H1 (cell line): ENCODE data around the gene RPL39L. TPM values are rescaled to one million over a fixed set of nuclear protein-coding genes. Genes with fewer than 3 reads are reported as not detected.

Experiments used
- CTCF ChIA-PET: fragments of 300-600 bp; sonication (Branson Sonifier 250); formaldehyde crosslinking; loops from one replicate; lab custom pipeline; 2021; ENCODE audit not compliant: partially characterized antibody; lab: Charles Lee
- POLR2A ChIA-PET: fragments of 300-600 bp; sonication (Branson Sonifier 250); formaldehyde crosslinking; loops from one replicate; lab custom pipeline; 2021; ENCODE audit warnings: inconsistent platforms; ENCODE audit not compliant: partially characterized antibody; lab: Charles Lee
- DNase-seq, 2 experiments: peaks; one replicate each; pipeline versions ENCODE4 v3.0.0 to v3.0.0-alpha.2; 2010 to 2022; ENCODE audit warnings: low spot score in 2 of 2, low read depth in 1 of 2, mixed read lengths in 1 of 2
- FAIRE-seq: peaks from 2 replicates; lab custom pipeline; 2011; peaks lifted over from hg19 to GRCh38; lab: Jason Lieb, UNC
- H2AFZ ChIP-seq: 2 replicates; pipeline ENCODE4 v1.8.1; 2012; ENCODE audit warnings: low read length, inconsistent platforms
- H2AK5ac ChIP-seq: 2 replicates; pipeline ENCODE4 v1.6.1; 2013; ENCODE audit warnings: low read depth, low read length
- H2BK120ac ChIP-seq: replicated peaks from 2 replicates; pipeline ENCODE3; 2013; ENCODE audit warnings: low read depth, low read length, inconsistent platforms
- H2BK12ac ChIP-seq: 2 replicates; pipeline ENCODE4 v1.6.1; 2013; ENCODE audit warnings: low read depth, low read length
- H2BK15ac ChIP-seq: 2 replicates; pipeline ENCODE4 v1.6.1; 2013; ENCODE audit warnings: low read length
- H2BK20ac ChIP-seq: 2 replicates; pipeline ENCODE4 v1.6.1; 2013; ENCODE audit warnings: low read length
- H2BK5ac ChIP-seq: 2 replicates; pipeline ENCODE4 v1.6.1; 2013; ENCODE audit warnings: low read depth, low read length
- H3K14ac ChIP-seq: 2 replicates; pipeline ENCODE4 v1.6.1; 2013; ENCODE audit warnings: inconsistent platforms; ENCODE audit not compliant: insufficient read length
- H3K18ac ChIP-seq: 2 replicates; pipeline ENCODE4 v1.6.1; 2013; ENCODE audit warnings: low read length; ENCODE audit errors: extremely low read depth
- H3K23ac ChIP-seq: 2 replicates; pipeline ENCODE4 v1.6.1; 2013; ENCODE audit warnings: inconsistent platforms; ENCODE audit not compliant: insufficient read length
- H3K23me2 ChIP-seq: 2 replicates; pipeline ENCODE4 v1.6.1; 2013; ENCODE audit warnings: low read depth, low read length
- H3K27ac ChIP-seq: 2 replicates; pipeline ENCODE4 v1.6.1; 2011; ENCODE audit warnings: low read depth, low read length, inconsistent platforms
- H3K27me3 ChIP-seq, 4 experiments: replicated peaks in 1 of 4; 1 replicate in 1 of 4; 2 replicates in 3 of 4; pipeline versions ENCODE4 v1.6.1 to v1.8.1; 2011 to 2013; ENCODE audit warnings: low read length in 3 of 4, mild to moderate bottlenecking in 3 of 4, inconsistent platforms in 2 of 4, mixed read lengths in 2 of 4, moderate library complexity in 1 of 4; ENCODE audit not compliant: control insufficient read depth in 3 of 4, insufficient read depth in 3 of 4; ENCODE audit errors: extremely low read depth in 1 of 4
- H3K36me3 ChIP-seq, 4 experiments: 2 replicates each; pipeline versions ENCODE4 v1.6.1 to v1.8.1; 2011 to 2013; ENCODE audit warnings: mild to moderate bottlenecking in 4 of 4, low read length in 3 of 4, moderate library complexity in 2 of 4, control low read depth in 1 of 4, inconsistent platforms in 1 of 4; ENCODE audit not compliant: insufficient read depth in 4 of 4, control insufficient read depth in 2 of 4
- H3K4ac ChIP-seq: replicated peaks from 2 replicates; pipeline ENCODE3; 2013; ENCODE audit warnings: low read length, low read depth, mixed read lengths, inconsistent platforms; ENCODE audit not compliant: insufficient read length
- H3K4me1 ChIP-seq, 4 experiments: replicated peaks in 1 of 4; 1 replicate in 1 of 4; 2 replicates in 3 of 4; pipeline versions ENCODE4 v1.6.1 to v1.8.1; 2011 to 2013; ENCODE audit warnings: low read length in 3 of 4, inconsistent platforms in 2 of 4, mixed read lengths in 1 of 4; ENCODE audit not compliant: insufficient read depth in 4 of 4, control insufficient read depth in 3 of 4
- H3K4me2 ChIP-seq, 2 experiments: 2 replicates each; pipeline versions ENCODE4 v1.6.1 to v1.8.1; 2011 to 2013; ENCODE audit warnings: low read depth in 2 of 2, low read length in 2 of 2, control low read depth in 1 of 2, inconsistent platforms in 1 of 2, mild to moderate bottlenecking in 1 of 2; ENCODE audit not compliant: insufficient read depth in 1 of 2
- H3K4me3 ChIP-seq, 4 experiments: fragments of 200-600, 300-600 bp in 1 of 4; sonication (generic), shearing (Covaris generic), sonication (Bioruptor Twin) in 1 of 4; 2 replicates each; pipeline versions ENCODE4 v1.5.1 to v1.8.1; 2011 to 2016; ENCODE audit warnings: low read length in 4 of 4, low read depth in 3 of 4, control low read depth in 2 of 4, inconsistent platforms in 2 of 4, mild to moderate bottlenecking in 2 of 4, mixed read lengths in 1 of 4, moderate library complexity in 1 of 4; ENCODE audit not compliant: insufficient read depth in 2 of 4; ENCODE audit errors: extremely low read depth in 1 of 4
- H3K56ac ChIP-seq: replicated peaks from 2 replicates; pipeline ENCODE3; 2013; ENCODE audit warnings: low read depth, mild to moderate bottlenecking, mixed read lengths, low read length, inconsistent platforms; ENCODE audit not compliant: insufficient read length
- H3K79me1 ChIP-seq: 2 replicates; pipeline ENCODE4 v1.6.1; 2013; ENCODE audit warnings: low read depth, low read length, control low read depth
- H3K79me2 ChIP-seq, 2 experiments: 2 replicates each; pipeline versions ENCODE4 v1.6.1 to v1.8.1; 2012 to 2013; ENCODE audit warnings: low read length in 2 of 2, mild to moderate bottlenecking in 2 of 2, inconsistent platforms in 1 of 2; ENCODE audit not compliant: insufficient read depth in 2 of 2, control insufficient read depth in 1 of 2
- H3K9ac ChIP-seq, 4 experiments: replicated peaks in 1 of 4; 1 replicate in 1 of 4; 2 replicates in 3 of 4; pipeline versions ENCODE4 v1.6.1 to v1.8.1; 2011 to 2013; ENCODE audit warnings: low read depth in 3 of 4, low read length in 3 of 4, control low read depth in 2 of 4, mild to moderate bottlenecking in 2 of 4, moderate library complexity in 2 of 4, inconsistent platforms in 1 of 4; ENCODE audit errors: extremely low read depth in 1 of 4
- H3K9me3 ChIP-seq, 2 experiments: 2 replicates each; pipeline versions ENCODE4 v1.6.1 to v1.8.1; 2012 to 2013; ENCODE audit warnings: mild to moderate bottlenecking in 2 of 2, moderate library complexity in 2 of 2, control low read depth in 1 of 2, inconsistent platforms in 1 of 2, low read depth in 1 of 2, low read length in 1 of 2, mixed read lengths in 1 of 2; ENCODE audit not compliant: insufficient read depth in 2 of 2
- H4K20me1 ChIP-seq, 2 experiments: replicated peaks in 1 of 2; 2 replicates each; pipeline versions ENCODE3 to v1.8.1; 2011 to 2013; ENCODE audit warnings: inconsistent platforms in 2 of 2, low read length in 2 of 2, mild to moderate bottlenecking in 1 of 2; ENCODE audit not compliant: insufficient read depth in 2 of 2, control insufficient read depth in 1 of 2
- H4K5ac ChIP-seq: 2 replicates; pipeline ENCODE4 v1.6.1; 2013; ENCODE audit warnings: low read length, low read depth, mixed read lengths, inconsistent platforms; ENCODE audit not compliant: insufficient read length
- H4K8ac ChIP-seq: 2 replicates; pipeline ENCODE4 v1.8.0; 2013; ENCODE audit warnings: mild to moderate bottlenecking, moderate library complexity, low read length, inconsistent platforms; ENCODE audit not compliant: insufficient read depth; ENCODE audit errors: extremely low read depth
- H4K91ac ChIP-seq: replicated peaks from 2 replicates; pipeline ENCODE3; 2013; ENCODE audit warnings: low read length, mixed read lengths, inconsistent platforms; ENCODE audit not compliant: insufficient read length
- CHD2 ChIP-seq: IDR thresholded peaks from 2 replicates; pipeline ENCODE4 v1.6.1; 2012; ENCODE audit warnings: low read length, improper control_type of control experiment
- HDAC2 ChIP-seq, 2 experiments: fragments of 300-600 bp in 1 of 2; sonication (generic) in 1 of 2; IDR thresholded peaks; 2 replicates each; pipeline ENCODE4 v1.6.1; 2011 to 2012; ENCODE audit warnings: low read depth in 2 of 2, low read length in 2 of 2, mild to moderate bottlenecking in 2 of 2, moderate library complexity in 2 of 2, borderline replicate concordance in 1 of 2, inconsistent platforms in 1 of 2
- KDM5A ChIP-seq: fragments of 200-600 bp; IDR thresholded peaks from 2 replicates; pipeline ENCODE4 v1.7.1; 2012; ENCODE audit warnings: mild to moderate bottlenecking, low read length, inconsistent platforms, mixed read lengths
- MAX ChIP-seq: IDR thresholded peaks from 2 replicates; pipeline ENCODE4 v1.6.1; 2012; ENCODE audit warnings: inconsistent platforms
- NANOG ChIP-seq: IDR thresholded peaks from 2 replicates; pipeline ENCODE4 v1.6.1; 2011; ENCODE audit warnings: low read length, low read depth, mild to moderate bottlenecking, inconsistent platforms; ENCODE audit not compliant: insufficient read depth, poor library complexity, severe bottlenecking
- POU5F1 ChIP-seq: IDR thresholded peaks from 2 replicates; pipeline ENCODE4 v1.6.1; 2011; ENCODE audit warnings: low read depth, mild to moderate bottlenecking, low read length, moderate library complexity
- RAD21 ChIP-seq, 2 experiments: IDR thresholded peaks in 1 of 2; conservative IDR thresholded peaks in 1 of 2; 2 replicates each; pipeline ENCODE4 v1.6.1; 2011; ENCODE audit warnings: low read depth in 2 of 2, low read length in 2 of 2, improper control_type of control experiment in 1 of 2, inconsistent platforms in 1 of 2, mild to moderate bottlenecking in 1 of 2, moderate library complexity in 1 of 2
- USF2 ChIP-seq: IDR thresholded peaks from 2 replicates; pipeline ENCODE4 v1.6.1; 2011; ENCODE audit warnings: low read length, improper control_type of control experiment
- WGBS, 2 experiments: shearing (Covaris generic) in 1 of 2; methylation state at CpG; one replicate each; pipeline versions ENCODE4 v1.1.6 to v1.1.7; 2013 to 2015; ENCODE audit warnings: low lambda C conversion rate in 2 of 2, mixed read lengths in 2 of 2, inconsistent platforms in 1 of 2, low coverage in 1 of 2, missing lambda C conversion rate in 1 of 2; ENCODE audit not compliant: insufficient replicate concordance in 2 of 2, insufficient coverage in 1 of 2, insufficient read length in 1 of 2; ENCODE audit errors: extremely low coverage in 1 of 2, missing lambda C conversion rate in 1 of 2; 5-methylcytosine and 5-hydroxymethylcytosine counted together
- polyA plus RNA-seq, 7 experiments: library from polyadenylated mRNA; depleted of rRNA in 3 of 7; stranded (reverse) in 5 of 7; unstranded in 2 of 7; fragments of >200 nt in 5 of 7; fragments of 200-250 nt in 2 of 7; gene quantifications; 1 replicate in 5 of 7; 2 replicates in 1 of 7; 4 replicates in 1 of 7; pipeline versions ENCODE4 v1.2.1 to v1.2.3, GENCODE V29; 2011 to 2013; ENCODE audit warnings: missing spikeins in 2 of 7, mixed read lengths in 2 of 7
- total RNA-seq: library from RNA; stranded (reverse); fragmentation: NEBNext Ultra II Directional; extraction: Animal tissue kit (Norgen Biotek cat#: 25700); gene quantifications from 2 replicates; pipeline ENCODE4 v1.2.1, GENCODE V29; 2021

The RPL39L gene
- total and polyA plus RNA-seq, 2 of the 8 experiments (the other 6 are each of a cell fraction or from before 2014, with no cell fraction given) = 51.8 to 67.7 TPM

GRCh38 chr3:187105700-187106099 is 33.6 kb downstream of the RPL39L start:
- Histone ChIP-seq H4K8ac (no peak overlapping the region), H2BK15ac (no peak overlapping the region), H2BK120ac (no peak overlapping the region), H3K18ac (no peak overlapping the region), H3K14ac (no peak overlapping the region), H3K79me2 (no peaks in the 10 kb centered on the region), H3K79me1 (no peaks in the 10 kb centered on the region), H3K4me2 (no peak overlapping the region), H2AFZ (no peak overlapping the region), H2BK5ac (no peak overlapping the region), H3K23ac (no peak overlapping the region), H3K4me3 (no peak overlapping the region), H4K20me1 (peaks cover 0 to 2% of the 10 kb centered on the region in 2 experiments), H3K4me1 (peaks cover 0 to 7% (median 1%) of the 10 kb centered on the region in 4 experiments; a peak in 3 of 7 replicates), H3K9ac (no peak overlapping the region), H2BK12ac (no peak overlapping the region), H3K27me3 (no peaks in the 10 kb centered on the region), H4K91ac (no peak overlapping the region), H3K56ac (no peak overlapping the region), H3K27ac (no peak overlapping the region), H3K9me3 (no peaks in the 10 kb centered on the region), H3K4ac (no peak overlapping the region), H2AK5ac (no peak overlapping the region)
- no peak for FAIRE-seq
- whole genome bisulfite sequencing, 2 experiments = 86% methylated on average over 3 of the region's 3 CpGs; no CpG with 5 or more reads in 1 of the 2 experiments
- ChIA-PET POLR2A (no interaction called here), CTCF (interaction anchor here (0.6 to 2.0 kb wide), 11 partner anchors 10 to 492 kb away, joined by 3 to 6 read pairs (median 4); no protein-coding TSS in a partner anchor)
- DNase-seq = no peak
- TF ChIP-seq POU5F1 = no peak
- TF ChIP-seq MAX = no peak
- no peak for TF ChIP-seq RAD21 (IDR thresholded peaks at IDR 0.05 in 1 of 2, conservative IDR thresholded peaks at IDR 0.05 in 1 of 2; ENCODE audit: low read depth in 2 of 2, low read length in 2 of 2)
- no peak for TF ChIP-seq KDM5A
- TF ChIP-seq NANOG = no peak
- no peak for TF ChIP-seq CHD2
- TF ChIP-seq USF2 = no peak
- no peak for TF ChIP-seq HDAC2 (IDR thresholded peaks at IDR 0.05; ENCODE audit: borderline replicate concordance in 1 of 2, low read depth in 2 of 2, low read length in 2 of 2)
- TF ChIP-seq, all 59 proteins: peak for 0
- H3K23me2 ChIP-seq = no peaks in the 10 kb centered on the region; the same call in 1 of the 2 replicates
- H3K36me3 ChIP-seq = no peaks in the 10 kb centered on the region
- H4K5ac ChIP-seq = no peak overlapping the region
- no peak overlapping the region for H2BK20ac ChIP-seq
